ENCODE measurements around the gene GBF1.
A peak's percentile ranks its signal among the peaks of the same experiment; 100 is the strongest.

GBF1 gene

GRCh38 chr10:102332772-102333171, 87.4 kb downstream of the GBF1 start:
- no peak for FAIRE-seq
- no peak for DNase-seq (ENCODE audit: insufficient read length, low spot score)

GRCh38 chr10:102334101-102334500, 88.8 kb downstream of the GBF1 start:
- no peak for DNase-seq (ENCODE audit: insufficient read length, low spot score)
- FAIRE-seq: no peak

GRCh38 chr10:102335184-102335583, 89.9 kb downstream of the GBF1 start:
- FAIRE-seq (no peak), DNase-seq (ENCODE audit: insufficient read length, low spot score) (no peak)

GRCh38 chr10:102341038-102341688, 95.8 kb downstream of the GBF1 start:
- FAIRE-seq: no peak

GRCh38 chr10:102342458-102342857, 97.1 kb downstream of the GBF1 start:
- DNase-seq (ENCODE audit: insufficient read length, low spot score): no peak

More at GRCh38 chr10:102341038-102341688, 95.8 kb downstream of the GBF1 start:
- DNase-seq (ENCODE audit: insufficient read length, low spot score): no peak

GRCh38 chr10:102342958-102343357, 97.6 kb downstream of the GBF1 start:
- FAIRE-seq (no peak), DNase-seq (ENCODE audit: insufficient read length, low spot score) (no peak)

More at GRCh38 chr10:102342458-102342857, 97.1 kb downstream of the GBF1 start:
- FAIRE-seq: no peak

GRCh38 chr10:102344067-102344466, 98.7 kb downstream of the GBF1 start:
- DNase-seq (ENCODE audit: insufficient read length, low spot score) (no peak), FAIRE-seq (no peak)

- DNase-seq (ENCODE audit: insufficient read length, low spot score): no peak
- FAIRE-seq: no peak
Measured at GRCh38 chr10:102347236-102347828, 102.0 kb downstream of the GBF1 start.

- peak; percentile 94 for FAIRE-seq
- peak; percentile 64 for DNase-seq (ENCODE audit: insufficient read length, low spot score)
Measured at GRCh38 chr10:102352066-102352715, 106.9 kb downstream of the GBF1 start.

- no peak for DNase-seq (ENCODE audit: insufficient read length, low spot score)
- no peak for FAIRE-seq
Measured at GRCh38 chr10:102354451-102354850, 109.1 kb downstream of the GBF1 start.

- DNase-seq (ENCODE audit: insufficient read length, low spot score) (no peak), FAIRE-seq (no peak)
Measured at GRCh38 chr10:102358712-102359382, 113.5 kb downstream of the GBF1 start.

- DNase-seq (ENCODE audit: insufficient read length, low spot score): no peak
- FAIRE-seq: no peak
Measured at GRCh38 chr10:102367441-102367840, 122.1 kb downstream of the GBF1 start.

GRCh38 chr10:102368077-102368476, 122.7 kb downstream of the GBF1 start:
- no peak for DNase-seq (ENCODE audit: insufficient read length, low spot score)
- no peak for FAIRE-seq

GRCh38 chr10:102371295-102371694, 126.0 kb downstream of the GBF1 start:
- FAIRE-seq (no peak), DNase-seq (ENCODE audit: insufficient read length, low spot score) (no peak)

GRCh38 chr10:102375250-102375649, 129.9 kb downstream of the GBF1 start:
- FAIRE-seq: no peak
- DNase-seq (ENCODE audit: insufficient read length, low spot score): no peak

GRCh38 chr10:102375867-102376266, 130.5 kb downstream of the GBF1 start:
- no peak for FAIRE-seq

GRCh38 chr10:102376901-102377300, 131.6 kb downstream of the GBF1 start:
- DNase-seq (ENCODE audit: insufficient read length, low spot score): no peak
- no peak for FAIRE-seq

More at GRCh38 chr10:102375867-102376266, 130.5 kb downstream of the GBF1 start:
- DNase-seq (ENCODE audit: insufficient read length, low spot score): no peak

- DNase-seq (ENCODE audit: insufficient read length, low spot score): no peak
Measured at GRCh38 chr10:102379383-102379782, 134.1 kb downstream of the GBF1 start.

GRCh38 chr10:102381983-102382382, 136.7 kb downstream of the GBF1 start:
- DNase-seq (ENCODE audit: insufficient read length, low spot score) (no peak), FAIRE-seq (no peak)

More at GRCh38 chr10:102379383-102379782, 134.1 kb downstream of the GBF1 start:
- no peak for FAIRE-seq

GRCh38 chr10:102382871-102383270, 137.5 kb downstream of the GBF1 start:
- no peak for DNase-seq (ENCODE audit: insufficient read length, low spot score)
- no peak for FAIRE-seq

- FAIRE-seq (no peak), DNase-seq (ENCODE audit: insufficient read length, low spot score) (no peak)
Measured at GRCh38 chr10:102384053-102384452, 138.7 kb downstream of the GBF1 start.

All from GM19239 (cell line).